ENCODE results near the gene TTC7B.

GRCh38 chr14:90829677-90830076 lies 13.4 kb upstream of the TTC7B start:
- no peak for TF ChIP-seq CTCF (IDR thresholded peaks at IDR 0.05; ENCODE audit: borderline replicate concordance, extremely low read depth, low read length, poor library complexity, severe bottlenecking)
- no peak for TF ChIP-seq EZH2 (IDR thresholded peaks at IDR 0.05; ENCODE audit: borderline replicate concordance, low read depth, low read length, severe bottlenecking)
